22Rv1 (cell line): ENCODE measurements around the gene WIPF2.

Experiments
- ZFX ChIP-seq: fragments of 450-650 bp; IDR thresholded peaks from 2 replicates; pipeline ENCODE4 v1.6.1; 2017; ENCODE audit warnings: antibody characterized with exemption, borderline replicate concordance
- TF ChIP-seq, protein P1 (sequence below): fragments of 450-650 bp; IDR thresholded peaks from 2 replicates; pipeline ENCODE4 v1.5.1; 2017; ENCODE audit warnings: mild to moderate bottlenecking

DNA sequence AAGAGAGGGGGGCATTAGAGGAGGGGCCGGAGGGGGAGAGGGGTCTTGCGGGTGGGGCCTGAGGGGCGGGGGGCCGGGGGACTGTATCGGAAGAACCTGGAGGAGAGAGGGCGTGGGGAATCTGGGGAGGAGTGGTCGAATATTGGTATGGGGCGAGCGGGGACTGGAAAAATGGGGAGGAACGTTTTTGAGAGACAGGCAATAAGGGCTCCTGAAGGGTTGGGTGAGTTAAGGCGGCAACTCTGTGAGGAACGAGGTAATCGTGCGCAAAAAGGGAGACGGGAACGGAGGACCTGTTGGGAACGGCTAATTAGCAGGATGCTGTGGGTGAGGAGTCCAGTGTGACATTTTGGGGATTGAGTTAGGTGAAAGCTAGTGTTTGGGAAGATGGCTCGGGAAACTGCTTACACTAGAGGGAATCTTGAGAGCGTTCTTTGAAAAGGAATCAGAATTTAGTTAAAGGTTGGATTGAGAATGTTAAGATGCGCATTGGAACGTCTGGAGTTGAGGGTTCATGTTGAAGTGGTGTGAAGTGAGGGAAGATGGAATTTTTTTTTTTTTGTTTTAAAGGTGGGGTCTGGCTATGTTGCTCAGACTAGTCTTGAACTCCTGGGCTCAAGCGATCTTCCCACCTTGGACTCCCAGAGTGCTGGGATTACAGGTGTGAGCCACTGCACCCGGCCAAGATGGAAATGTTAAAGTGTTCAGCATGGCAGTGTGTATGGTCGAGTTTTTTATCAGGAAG is 662 bp downstream of the WIPF2 start:
- TF ChIP-seq, protein P1, sequence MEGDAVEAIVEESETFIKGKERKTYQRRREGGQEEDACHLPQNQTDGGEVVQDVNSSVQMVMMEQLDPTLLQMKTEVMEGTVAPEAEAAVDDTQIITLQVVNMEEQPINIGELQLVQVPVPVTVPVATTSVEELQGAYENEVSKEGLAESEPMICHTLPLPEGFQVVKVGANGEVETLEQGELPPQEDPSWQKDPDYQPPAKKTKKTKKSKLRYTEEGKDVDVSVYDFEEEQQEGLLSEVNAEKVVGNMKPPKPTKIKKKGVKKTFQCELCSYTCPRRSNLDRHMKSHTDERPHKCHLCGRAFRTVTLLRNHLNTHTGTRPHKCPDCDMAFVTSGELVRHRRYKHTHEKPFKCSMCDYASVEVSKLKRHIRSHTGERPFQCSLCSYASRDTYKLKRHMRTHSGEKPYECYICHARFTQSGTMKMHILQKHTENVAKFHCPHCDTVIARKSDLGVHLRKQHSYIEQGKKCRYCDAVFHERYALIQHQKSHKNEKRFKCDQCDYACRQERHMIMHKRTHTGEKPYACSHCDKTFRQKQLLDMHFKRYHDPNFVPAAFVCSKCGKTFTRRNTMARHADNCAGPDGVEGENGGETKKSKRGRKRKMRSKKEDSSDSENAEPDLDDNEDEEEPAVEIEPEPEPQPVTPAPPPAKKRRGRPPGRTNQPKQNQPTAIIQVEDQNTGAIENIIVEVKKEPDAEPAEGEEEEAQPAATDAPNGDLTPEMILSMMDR: no peak
- no peak for TF ChIP-seq ZFX
